Measurements from ENCODE around the gene EFCAB14.

EFCAB14 gene

GRCh38 chr1:46705408-46705807 lies 13.5 kb downstream of the EFCAB14 start:
- no peak for TF ChIP-seq POLR2AphosphoS5 (IDR thresholded peaks at IDR 0.05; ENCODE audit: low read depth, low read length)
- TF ChIP-seq REST (IDR thresholded peaks at IDR 0.05; ENCODE audit: insufficient read depth in 1 of 2, low read depth in 2 of 2, low read length in 2 of 2): no peak
- no peak for TF ChIP-seq FOXP2 (optimal IDR thresholded peaks at IDR 0.05; ENCODE audit: borderline replicate concordance, extremely low read depth, extremely low read length, insufficient read depth)
- TF ChIP-seq SIN3A (IDR thresholded peaks at IDR 0.05; ENCODE audit: borderline replicate concordance, insufficient read depth, low read length): no peak
- no peak for TF ChIP-seq TAF1 (IDR thresholded peaks at IDR 0.05; ENCODE audit: borderline replicate concordance, insufficient read depth, low read length)

- TF ChIP-seq SIN3A (IDR thresholded peaks at IDR 0.05; ENCODE audit: borderline replicate concordance, insufficient read depth, low read length) (no peak), FOXP2 (optimal IDR thresholded peaks at IDR 0.05; ENCODE audit: borderline replicate concordance, extremely low read depth, extremely low read length, insufficient read depth) (no peak), REST (IDR thresholded peaks at IDR 0.05; ENCODE audit: insufficient read depth in 1 of 2, low read depth in 2 of 2, low read length in 2 of 2) (no peak), POLR2AphosphoS5 (IDR thresholded peaks at IDR 0.05; ENCODE audit: low read depth, low read length) (no peak), TAF1 (IDR thresholded peaks at IDR 0.05; ENCODE audit: borderline replicate concordance, insufficient read depth, low read length) (no peak)
Measured at GRCh38 chr1:46703927-46704641, 14.8 kb downstream of the EFCAB14 start.

GRCh38 chr1:46699666-46700065 lies 19.2 kb downstream of the EFCAB14 start:
- TF ChIP-seq FOXP2 (optimal IDR thresholded peaks at IDR 0.05; ENCODE audit: borderline replicate concordance, extremely low read depth, extremely low read length, insufficient read depth): no peak
- TF ChIP-seq TAF1 (IDR thresholded peaks at IDR 0.05; ENCODE audit: borderline replicate concordance, insufficient read depth, low read length): no peak
- no peak for TF ChIP-seq SIN3A (IDR thresholded peaks at IDR 0.05; ENCODE audit: borderline replicate concordance, insufficient read depth, low read length)
- no peak for TF ChIP-seq REST (IDR thresholded peaks at IDR 0.05; ENCODE audit: insufficient read depth in 1 of 2, low read depth in 2 of 2, low read length in 2 of 2)
- no peak for TF ChIP-seq POLR2AphosphoS5 (IDR thresholded peaks at IDR 0.05; ENCODE audit: low read depth, low read length)

- no peak for TF ChIP-seq TAF1 (IDR thresholded peaks at IDR 0.05; ENCODE audit: borderline replicate concordance, insufficient read depth, low read length)
- no peak for TF ChIP-seq POLR2AphosphoS5 (IDR thresholded peaks at IDR 0.05; ENCODE audit: low read depth, low read length)
- TF ChIP-seq REST (IDR thresholded peaks at IDR 0.05; ENCODE audit: insufficient read depth in 1 of 2, low read depth in 2 of 2, low read length in 2 of 2): no peak
- TF ChIP-seq SIN3A (IDR thresholded peaks at IDR 0.05; ENCODE audit: borderline replicate concordance, insufficient read depth, low read length): no peak
- TF ChIP-seq FOXP2 (optimal IDR thresholded peaks at IDR 0.05; ENCODE audit: borderline replicate concordance, extremely low read depth, extremely low read length, insufficient read depth): no peak
Measured at GRCh38 chr1:46697053-46697452, 21.9 kb downstream of the EFCAB14 start.

Data from PFSK-1 (cell line).